GM18858 (cell line): ENCODE measurements around the gene NRSN2.

ENCODE experiments used
- ATAC-seq: cut with Tn5 transposase; IDR thresholded peaks from one replicate; pipeline ENCODE4 v1.9.1; 2021; ENCODE audit not compliant: unreplicated experiment

Gene NRSN2

DNA sequence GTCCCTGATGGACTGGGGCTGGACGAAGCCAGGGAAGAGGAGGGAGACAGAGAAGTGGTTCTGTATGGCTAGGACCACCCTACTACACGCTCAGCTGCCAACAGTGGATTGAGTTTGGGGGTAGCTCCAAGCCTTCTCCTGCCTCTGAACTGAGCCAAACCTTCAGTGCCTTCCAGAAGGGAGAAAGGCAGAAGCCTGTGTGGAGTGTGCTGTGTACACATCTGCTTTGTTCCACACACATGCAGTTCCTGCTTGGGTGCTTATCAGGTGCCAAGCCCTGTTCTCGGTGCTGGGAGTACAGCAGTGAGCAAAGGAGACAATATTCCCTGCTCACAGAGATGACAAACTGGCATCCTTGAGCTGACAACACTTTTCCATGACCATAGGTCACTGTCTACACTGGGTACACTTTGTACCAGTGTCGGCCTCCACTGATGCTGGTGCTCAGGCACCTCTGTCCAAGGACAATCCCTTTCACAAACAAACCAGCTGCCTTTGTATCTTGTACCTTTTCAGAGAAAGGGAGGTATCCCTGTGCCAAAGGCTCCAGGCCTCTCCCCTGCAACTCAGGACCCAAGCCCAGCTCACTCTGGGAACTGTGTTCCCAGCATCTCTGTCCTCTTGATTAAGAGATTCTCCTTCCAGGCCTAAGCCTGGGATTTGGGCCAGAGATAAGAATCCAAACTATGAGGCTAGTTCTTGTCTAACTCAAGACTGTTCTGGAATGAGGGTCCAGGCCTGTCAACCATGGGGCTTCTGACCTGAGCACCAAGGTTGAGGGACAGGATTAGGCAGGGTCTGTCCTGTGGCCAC, 49.9 kb downstream of the NRSN2 start:
- no peak for ATAC-seq

- ATAC-seq, result no peak
Observed at GRCh38 chr20:397432-398237, 50.7 kb downstream of the NRSN2 start.

GRCh38 chr20:399182-399707, 52.3 kb downstream of the NRSN2 start:
- ATAC-seq, result no peak

GRCh38 chr20:400128-400453, 53.2 kb downstream of the NRSN2 start:
- no peak for ATAC-seq

- ATAC-seq, result no peak
Observed at GRCh38 chr20:400454-401275, 53.8 kb downstream of the NRSN2 start.

DNA sequence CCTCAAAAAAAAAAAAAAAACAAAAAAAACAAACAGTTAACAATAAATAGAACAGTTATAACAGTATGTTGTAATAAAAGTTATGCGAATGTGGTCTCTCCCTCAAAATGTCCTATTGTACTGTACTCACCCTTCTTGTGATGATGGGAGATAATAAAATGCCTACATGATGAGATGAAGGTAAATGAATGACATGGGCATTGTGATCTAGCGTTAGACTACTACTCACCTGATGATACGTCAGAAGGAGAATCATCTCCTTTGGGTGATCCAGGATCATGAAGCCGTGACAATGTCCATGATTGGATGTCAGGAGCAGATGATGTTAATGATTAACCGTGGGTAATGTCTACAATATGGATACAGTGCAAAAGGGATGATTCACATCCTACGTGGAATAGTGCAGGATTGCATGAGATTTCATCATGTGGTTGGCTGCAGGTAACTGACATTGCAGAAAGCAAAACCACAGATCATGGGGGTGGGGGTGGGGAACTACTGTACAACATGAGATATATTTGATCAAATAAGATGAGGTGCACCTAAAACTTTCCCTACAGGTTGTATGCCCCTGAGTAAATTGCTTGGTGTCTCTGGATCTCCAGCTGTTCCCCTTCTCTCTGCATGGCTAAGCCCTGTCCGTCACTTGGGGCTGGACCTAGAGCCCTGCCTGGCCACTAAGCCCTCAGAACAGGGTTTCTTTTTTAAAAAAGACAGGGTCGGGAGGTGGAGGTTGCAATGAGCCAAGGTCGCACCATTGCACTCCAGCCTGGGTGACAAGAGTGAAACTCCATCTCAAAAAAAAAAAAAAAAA, 55.0 kb downstream of the NRSN2 start:
- no peak for ATAC-seq

DNA sequence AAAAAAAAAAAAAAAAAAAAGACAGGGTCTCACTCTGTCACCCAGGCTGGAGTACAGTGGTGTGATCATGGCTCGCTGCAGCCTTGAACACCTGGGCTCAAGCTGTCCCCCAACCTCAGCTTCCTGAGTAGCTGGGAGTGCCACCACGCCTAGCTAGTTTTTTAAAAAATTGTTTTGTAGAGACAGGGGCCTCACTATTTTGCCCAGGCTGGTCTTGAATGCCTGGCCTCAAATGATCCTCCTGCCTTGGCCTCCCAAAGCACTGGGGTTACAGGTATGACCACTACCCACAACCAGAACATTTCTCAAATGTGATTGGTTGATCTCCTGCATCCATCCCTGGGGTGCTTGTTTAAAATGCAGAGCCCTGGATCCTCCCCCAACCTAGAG, 55.6 kb downstream of the NRSN2 start:
- ATAC-seq, result no peak

DNA sequence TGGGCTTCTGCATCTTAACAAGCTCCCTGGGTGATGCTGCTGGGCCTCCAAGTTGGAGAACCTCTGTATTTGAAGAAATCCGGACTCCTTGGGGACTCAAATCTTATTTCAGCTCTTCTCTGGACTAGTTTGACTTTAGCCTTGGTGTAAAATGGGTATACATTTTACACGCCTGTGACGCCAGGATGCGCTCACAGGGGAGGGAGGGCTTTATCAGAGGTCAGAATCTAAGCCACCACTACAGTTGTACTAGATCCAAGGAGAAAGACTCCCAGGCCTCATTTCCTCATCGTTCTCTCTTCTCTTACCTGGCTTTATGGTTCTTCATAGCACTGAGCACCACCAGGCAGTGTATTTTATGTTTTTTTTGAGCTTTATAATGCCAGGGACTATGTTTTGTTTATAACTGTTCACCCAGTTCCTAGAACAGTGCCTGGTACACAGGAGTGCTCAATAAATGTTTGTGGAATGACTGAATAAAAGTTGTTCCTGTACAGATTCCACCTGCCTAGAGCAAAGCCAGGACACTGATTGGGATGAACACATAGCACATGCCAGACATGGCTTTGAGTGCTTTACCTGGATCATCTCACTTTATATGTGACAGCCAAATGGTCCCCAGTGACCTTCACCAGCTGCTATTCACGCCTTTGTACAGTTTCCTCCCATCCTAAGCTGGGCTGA, 56.1 kb downstream of the NRSN2 start:
- no peak for ATAC-seq

DNA sequence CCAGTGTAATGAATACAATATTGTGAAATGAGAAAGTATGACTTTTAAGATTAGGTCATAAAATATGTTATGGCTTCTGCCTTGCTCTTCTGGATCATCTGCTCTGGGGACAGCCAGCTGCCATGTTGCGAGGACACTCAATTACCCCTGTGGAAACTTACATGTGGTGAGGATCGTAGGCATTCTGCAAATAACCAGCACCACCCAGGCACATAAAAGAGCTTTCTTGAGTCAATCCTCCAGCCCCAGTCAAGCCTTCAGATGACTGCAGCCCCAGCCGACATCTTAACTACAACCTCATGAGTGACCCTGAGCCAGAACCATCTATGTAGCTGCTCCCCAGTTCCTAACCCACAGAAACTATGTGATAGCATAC, 56.7 kb downstream of the NRSN2 start:
- ATAC-seq, result no peak

DNA sequence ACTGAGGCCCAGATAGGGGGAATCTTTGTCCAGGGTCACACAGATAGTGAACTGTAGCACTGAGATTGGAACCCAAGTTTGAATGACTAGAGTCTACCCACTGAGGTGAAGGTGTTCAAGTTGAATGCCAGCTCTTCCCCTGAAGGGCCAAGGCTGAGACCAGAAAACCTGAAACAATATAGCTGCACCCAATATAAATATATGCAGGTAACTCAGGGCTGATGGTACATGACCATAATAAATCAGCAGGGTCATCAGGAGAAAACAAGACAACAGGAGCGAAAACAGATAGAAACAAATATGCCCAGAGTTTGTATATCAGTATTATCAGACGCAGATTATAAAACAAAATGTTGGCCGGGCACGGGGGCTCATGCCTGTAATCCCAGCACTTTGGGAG, 57.2 kb downstream of the NRSN2 start:
- ATAC-seq, result no peak
